Small intestine (tissue), 7 donors: Measurements from ENCODE around the gene OR5L1. TPM values are rescaled to one million over a fixed set of nuclear protein-coding genes. Genes with fewer than 3 reads are reported as not detected.

Source experiments
- DNase-seq, 2 donors: peaks; one replicate each; pipeline versions ENCODE4 v3.0.0 to v3.0.0-alpha.2; 2013
- FAIRE-seq: peaks from 2 replicates; lab custom pipeline; 2012; peaks lifted over from hg19 to GRCh38; lab: Jason Lieb, UNC
- H3K27ac ChIP-seq, 3 donors: one replicate each; pipeline ENCODE4 v1.5.1; 2013; ENCODE audit warnings: low read length in 2 of 3, mild to moderate bottlenecking in 2 of 3, control low read depth in 1 of 3, inconsistent platforms in 1 of 3, low read depth in 1 of 3, moderate library complexity in 1 of 3
- H3K27me3 ChIP-seq, 3 donors: one replicate each; pipeline ENCODE4 v1.6.1; 2013; ENCODE audit warnings: low read length in 3 of 3, inconsistent platforms in 1 of 3; ENCODE audit not compliant: control insufficient read depth in 3 of 3, insufficient read depth in 3 of 3
- H3K36me3 ChIP-seq, 3 donors: one replicate each; pipeline ENCODE4 v1.6.1; 2013; ENCODE audit warnings: low read length in 3 of 3, inconsistent platforms in 1 of 3, low read depth in 1 of 3, mild to moderate bottlenecking in 1 of 3, moderate library complexity in 1 of 3; ENCODE audit not compliant: control insufficient read depth in 3 of 3, insufficient read depth in 2 of 3
- H3K4me1 ChIP-seq, 3 donors: one replicate each; pipeline ENCODE4 v1.6.1; 2013; ENCODE audit warnings: low read length in 2 of 3, inconsistent platforms in 1 of 3, low read depth in 1 of 3, mild to moderate bottlenecking in 1 of 3, moderate library complexity in 1 of 3; ENCODE audit not compliant: control insufficient read depth in 3 of 3, insufficient read depth in 2 of 3
- H3K4me3 ChIP-seq, 3 donors: one replicate each; pipeline ENCODE4 v1.5.1; 2013; ENCODE audit warnings: low read length in 3 of 3, control low read depth in 1 of 3, inconsistent platforms in 1 of 3, low read depth in 1 of 3, mild to moderate bottlenecking in 1 of 3, moderate library complexity in 1 of 3
- H3K9me3 ChIP-seq, 2 donors: one replicate each; pipeline ENCODE4 v1.6.1; 2013; ENCODE audit warnings: low read depth in 1 of 2, low read length in 1 of 2; ENCODE audit not compliant: control insufficient read depth in 2 of 2, insufficient read depth in 1 of 2
- WGBS, 3 donors: extraction: QIAGEN DNeasy Blood & Tissue Kit; methylation state at CpG; one replicate each; pipeline ENCODE4 v1.1.7; 2013; 5-methylcytosine and 5-hydroxymethylcytosine counted together
- polyA plus RNA-seq, 4 donors: library from polyadenylated mRNA; stranded (reverse) in 3 of 4; unstranded in 1 of 4; fragments of 200-250 nt in 3 of 4; fragments of 120-200 nt in 1 of 4; gene quantifications; one replicate each; pipeline versions ENCODE4 v1.2.1 to v1.2.3, GENCODE V29; 2013
- donor health status: healthy with polysubstance abuse.
- donor health status: control.
- donor health status: control.
- donor health status: Bipolar disorder and iron deficiency.
- donor health status: healthy.

Gene OR5L1
- polyA plus RNA-seq, 4 donors: not detected

DNA sequence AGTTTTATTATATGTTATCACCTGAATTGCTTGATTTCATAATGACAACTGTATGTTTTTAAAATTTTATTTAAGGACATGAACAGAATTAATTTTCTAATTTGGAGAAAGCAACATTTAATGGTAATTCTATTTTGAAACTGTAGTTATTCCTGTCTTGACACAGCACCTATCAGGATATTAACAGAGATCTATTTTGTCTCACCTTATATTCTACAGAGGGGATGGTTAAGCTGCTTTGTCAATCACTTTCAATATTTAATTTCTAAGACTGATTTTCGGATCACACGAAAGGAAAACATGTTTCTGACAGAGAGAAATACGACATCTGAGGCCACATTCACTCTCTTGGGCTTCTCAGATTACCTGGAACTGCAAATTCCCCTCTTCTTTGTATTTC lies 27.3 kb downstream of the OR5L1 start, which contains the start of gene OR5D16:
OR5D16 (plus strand) TSS at position 301 of the 400 bp plus-strand sequence; CDS start at position 301, 0 bp downstream.
- no peak for DNase-seq
- H3K27ac ChIP-seq: no peak within 1 kb of the TSS
- no peak for FAIRE-seq
- no peaks in the 10 kb centered on the region for H3K4me1 ChIP-seq
- H3K4me3 ChIP-seq: no peak within 1 kb of the TSS
- H3K9me3 ChIP-seq: peaks cover 0 to 19% of the 10 kb centered on the region in 2 donors
- H3K36me3 ChIP-seq: no peaks in the 10 kb centered on the region
- H3K27me3 ChIP-seq: no peaks in the 10 kb centered on the region
- 21 to 31% (median 23%) methylated on average over 3 of the region's 3 CpGs for WGBS, 3 donors

DNA sequence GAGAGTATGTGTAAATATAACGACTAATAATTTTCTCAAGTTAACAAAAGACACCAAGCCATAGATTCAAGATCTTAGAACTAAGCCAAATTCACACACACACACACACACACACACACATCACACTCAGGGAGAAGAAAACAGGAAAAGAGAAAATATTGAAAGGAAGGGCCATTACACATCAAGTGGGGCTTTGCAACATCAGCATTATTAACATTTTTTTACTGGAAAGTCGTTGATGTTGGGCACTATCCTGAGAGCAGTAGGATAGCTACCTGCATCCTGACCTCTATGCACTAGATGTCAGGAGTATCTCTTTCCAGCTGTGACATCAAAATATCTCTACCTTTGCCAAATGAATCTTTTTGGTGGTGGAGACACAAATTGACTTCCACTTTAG lies 36.3 kb downstream of the OR5L1 start:
- Histone ChIP-seq H3K36me3 (no peaks in the 10 kb centered on the region), H3K27ac (no peak overlapping the region), H3K27me3 (no peaks in the 10 kb centered on the region), H3K4me1 (no peaks in the 10 kb centered on the region), H3K9me3 (peaks cover 0 to 5% of the 10 kb centered on the region in 2 donors), H3K4me3 (no peak overlapping the region)
- 24 to 48% (median 31%) methylated on average over 2 of the region's 2 CpGs for WGBS, 3 donors
- DNase-seq (no peak), FAIRE-seq (no peak)

DNA sequence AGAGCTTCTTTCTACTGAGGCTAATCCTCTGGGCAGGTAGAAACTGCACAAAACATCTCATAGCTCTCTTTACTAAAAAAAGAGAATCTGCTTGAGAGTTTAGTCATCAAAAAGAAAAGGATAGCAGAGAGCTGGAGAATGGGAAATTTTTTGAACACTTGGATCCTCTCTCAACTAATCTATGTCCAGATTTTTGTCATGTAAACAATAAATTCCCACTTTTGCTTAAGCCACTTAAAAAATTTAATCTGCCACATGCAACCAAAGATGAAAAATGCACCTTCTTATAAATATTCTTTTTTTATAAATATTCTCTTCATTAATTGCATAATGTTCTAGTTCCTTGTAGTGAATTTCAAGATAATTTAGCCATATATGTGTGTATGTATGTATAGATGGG lies 37.9 kb downstream of the OR5L1 start:
- Histone ChIP-seq H3K27me3 (no peaks in the 10 kb centered on the region), H3K4me3 (no peak overlapping the region), H3K4me1 (no peaks in the 10 kb centered on the region), H3K36me3 (no peaks in the 10 kb centered on the region), H3K27ac (no peak overlapping the region), H3K9me3 (peaks cover 0 to 5% of the 10 kb centered on the region in 2 donors)
- DNase-seq: no peak
- FAIRE-seq: no peak

DNA sequence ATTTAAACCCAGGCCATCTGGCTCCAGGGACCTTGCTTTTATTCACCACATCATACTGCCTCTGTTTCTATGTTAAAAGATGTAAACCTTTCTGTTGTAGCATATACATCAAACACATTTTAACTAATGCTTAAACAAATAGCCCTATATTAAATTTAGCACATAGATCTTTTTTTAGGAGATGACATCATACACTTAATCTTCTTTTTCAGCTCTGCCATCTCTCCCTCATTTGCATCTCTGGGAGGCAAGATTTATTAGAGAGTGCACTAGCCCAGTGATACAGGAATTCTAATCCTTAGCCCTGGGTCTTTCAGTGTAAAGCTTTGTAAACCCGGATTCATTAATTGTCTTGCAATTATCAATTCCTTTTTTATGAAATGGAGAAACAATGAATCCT lies 41.0 kb downstream of the OR5L1 start:
- DNase-seq (no peak), FAIRE-seq (no peak)
- H3K4me3 ChIP-seq: no peak overlapping the region
- peaks cover 0 to 10% of the 10 kb centered on the region in 2 donors for H3K9me3 ChIP-seq
- no peaks in the 10 kb centered on the region for H3K27me3 ChIP-seq
- no peaks in the 10 kb centered on the region for H3K36me3 ChIP-seq
- no peak overlapping the region for H3K27ac ChIP-seq
- 77 to 91% (median 84%) methylated on average over 1 of the region's 1 CpG for WGBS, 3 donors
- H3K4me1 ChIP-seq: no peaks in the 10 kb centered on the region

DNA sequence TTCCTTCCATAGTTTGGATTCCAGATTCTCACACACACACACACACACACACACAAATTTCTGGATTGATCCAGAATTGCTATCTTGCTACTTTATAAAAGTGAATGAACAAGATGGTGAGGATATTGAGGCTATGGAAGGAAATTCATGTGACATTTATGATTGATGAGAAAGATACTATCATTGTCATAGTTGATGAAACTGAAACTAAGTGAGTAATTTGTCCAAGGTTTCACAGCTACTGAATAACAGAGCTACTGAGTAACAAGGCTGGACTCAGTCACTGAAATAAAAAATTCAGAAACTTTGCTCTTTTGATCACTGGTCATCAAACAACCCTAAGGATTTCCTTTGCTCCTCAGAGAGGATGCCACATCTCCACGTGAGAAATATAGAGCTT lies 43.5 kb downstream of the OR5L1 start:
- Histone ChIP-seq H3K27me3 (no peaks in the 10 kb centered on the region), H3K9me3 (peaks cover 0 to 12% of the 10 kb centered on the region in 2 donors), H3K4me1 (no peaks in the 10 kb centered on the region), H3K27ac (no peak overlapping the region), H3K4me3 (no peak overlapping the region), H3K36me3 (no peaks in the 10 kb centered on the region)
- DNase-seq (no peak), FAIRE-seq (no peak)
- 9 to 27% (median 26%) methylated on average over 1 of the region's 1 CpG for WGBS, 3 donors

Other genes starting within 250 kb of the OR5L1 start
- gene OR4C16, start 239.2 kb upstream of the OR5L1 start, polyA plus RNA-seq: not detected
- gene OR4C11, start 203.7 kb upstream of the OR5L1 start, polyA plus RNA-seq: not detected
- not detected for gene OR4P4, start 176.3 kb upstream of the OR5L1 start, polyA plus RNA-seq
- not detected for gene OR4S2, start 163.0 kb upstream of the OR5L1 start, polyA plus RNA-seq
- not detected for gene OR4C6, start 149.2 kb upstream of the OR5L1 start, polyA plus RNA-seq
- gene OR5D13, start 37.9 kb upstream of the OR5L1 start, polyA plus RNA-seq: not detected
- gene OR5D14, start 15.8 kb upstream of the OR5L1 start, polyA plus RNA-seq: not detected
- gene OR5D18, start 8.3 kb downstream of the OR5L1 start, polyA plus RNA-seq: not detected
- gene OR5L2, start 15.9 kb downstream of the OR5L1 start, polyA plus RNA-seq: not detected
- not detected for gene OR5D16, start 27.4 kb downstream of the OR5L1 start, polyA plus RNA-seq
- not detected for gene TRIM51, start 71.9 kb downstream of the OR5L1 start, polyA plus RNA-seq
- gene OR5W2, start 103.2 kb downstream of the OR5L1 start, polyA plus RNA-seq: not detected
- not detected for gene OR5I1, start 125.0 kb downstream of the OR5L1 start, polyA plus RNA-seq
- gene OR10AG1, start 158.6 kb downstream of the OR5L1 start, polyA plus RNA-seq: not detected
- not detected for gene OR5F1, start 183.3 kb downstream of the OR5L1 start, polyA plus RNA-seq
- gene OR5AS1, start 216.3 kb downstream of the OR5L1 start, polyA plus RNA-seq: not detected